HCT116 (cell line): Measurements from ENCODE around the gene RAN. TPM values are rescaled to one million over a fixed set of nuclear protein-coding genes. Genes with fewer than 3 reads are reported as not detected.

Experiments
- ATAC-seq: fragments of 200-7000 bp; cut with Tn5 transposase; 2 replicates; pipeline ENCODE4 v1.9.1; 2020; ENCODE audit warnings: mild to moderate bottlenecking, moderate library complexity
- BruUV-seq: library from RNA; stranded (reverse); fragments of 400-500 nt; replicated peaks from 2 replicates; lab custom pipeline; 2021; lab: Mats Ljungman, UMichigan
- CTCF ChIA-PET: fragments of 300-600 bp; sonication (Branson Sonifier 250); formaldehyde crosslinking; loops from one replicate; lab custom pipeline; 2021; ENCODE audit warnings: antibody characterized with exemption; lab: Charles Lee
- POLR2A ChIA-PET: fragments of 300-600, 350-600 bp; sonication (Branson Sonifier 250); formaldehyde crosslinking; loops from one replicate; lab custom pipeline; 2021; ENCODE audit warnings: antibody characterized with exemption; lab: Charles Lee
- RAD21 ChIA-PET, 2 experiments: fragments of 300-600 bp; sonication (Branson Sonifier 250); formaldehyde crosslinking; loops; one replicate each; lab custom pipeline; 2023; ENCODE audit warnings: low total read pairs in 2 of 2; ENCODE audit not compliant: uncharacterized antibody in 2 of 2, unreplicated experiment in 2 of 2, low non-redundant PET in 1 of 2; lab: Charles Lee
- DNase-seq: peaks from one replicate; pipeline ENCODE4 v3.0.0-alpha.2; 2010; ENCODE audit warnings: low read depth, low spot score
- H2AFZ ChIP-seq: fragments of 200-600 bp; shearing (Covaris generic), sonication (generic); 2 replicates; pipeline ENCODE4 v1.6.1; 2017; ENCODE audit warnings: low read depth, mixed run types, mixed read lengths, antibody characterized with exemption, low read length; ENCODE audit not compliant: poor library complexity, severe bottlenecking
- H3K27ac ChIP-seq: 2 replicates; pipeline ENCODE4 v1.5.1; 2012; ENCODE audit warnings: low read depth, low read length
- H3K27me3 ChIP-seq: fragments of 200-600 bp; sonication (generic); 2 replicates; pipeline ENCODE4 v1.6.1; 2016; ENCODE audit warnings: mixed run types, low read length, mixed read lengths; ENCODE audit not compliant: insufficient read depth
- H3K36me3 ChIP-seq, 2 experiments: fragments of 200-500 bp in 1 of 2; fragments of 200-600 bp in 1 of 2; sonication (Bioruptor generic) in 1 of 2; sonication (generic) in 1 of 2; 2 replicates each; pipeline versions ENCODE4 v1.5.1 to v1.6.1; 2014 to 2016; ENCODE audit warnings: low read length in 2 of 2, inconsistent platforms in 1 of 2, mixed read lengths in 1 of 2, mixed run types in 1 of 2; ENCODE audit not compliant: insufficient read depth in 2 of 2, control insufficient read depth in 1 of 2
- H3K4me1 ChIP-seq, 2 experiments: fragments of 200-600 bp in 1 of 2; sonication (generic) in 1 of 2; 2 replicates each; pipeline versions ENCODE4 v1.5.1 to v1.6.1; 2012 to 2017; ENCODE audit warnings: low read length in 2 of 2, inconsistent platforms in 1 of 2, mild to moderate bottlenecking in 1 of 2, mixed read lengths in 1 of 2, mixed run types in 1 of 2, moderate library complexity in 1 of 2; ENCODE audit not compliant: insufficient read depth in 2 of 2, control insufficient read depth in 1 of 2
- H3K4me2 ChIP-seq: fragments of 200-600 bp; sonication (generic); 2 replicates; pipeline ENCODE4 v1.6.1; 2017; ENCODE audit warnings: mixed run types, low read length, mixed read lengths
- H3K4me3 ChIP-seq, 2 experiments: fragments of 200-600 bp in 1 of 2; sonication (generic) in 1 of 2; replicated peaks in 1 of 2; 2 replicates each; pipeline ENCODE4 v1.5.1; 2011 to 2016; ENCODE audit warnings: low read length in 2 of 2, control low read depth in 1 of 2, low read depth in 1 of 2, mild to moderate bottlenecking in 1 of 2, mixed read lengths in 1 of 2, mixed run types in 1 of 2
- H3K79me2 ChIP-seq: fragments of 200-600 bp; sonication (generic); 2 replicates; pipeline ENCODE4 v1.6.1; 2017; ENCODE audit warnings: mild to moderate bottlenecking, mixed run types, low read length, moderate library complexity, mixed read lengths; ENCODE audit not compliant: insufficient read depth
- H3K9ac ChIP-seq: fragments of 200-600 bp; sonication (generic); 2 replicates; pipeline ENCODE4 v1.6.1; 2016; ENCODE audit warnings: low read length, mixed read lengths
- H3K9me2 ChIP-seq: fragments of 200-600 bp; sonication (generic), shearing (Covaris generic); 2 replicates; pipeline ENCODE4 v1.6.1; 2017; ENCODE audit warnings: mixed run types, mild to moderate bottlenecking, moderate library complexity; ENCODE audit not compliant: insufficient read depth
- H3K9me3 ChIP-seq, 2 experiments: fragments of 200-500 bp in 1 of 2; fragments of 200-600 bp in 1 of 2; sonication (Bioruptor generic) in 1 of 2; sonication (generic) in 1 of 2; 2 replicates each; pipeline ENCODE4 v1.6.1; 2014 to 2017; ENCODE audit warnings: low read length in 2 of 2, mixed read lengths in 2 of 2, inconsistent platforms in 1 of 2, low read depth in 1 of 2, mild to moderate bottlenecking in 1 of 2, mixed run types in 1 of 2, moderate library complexity in 1 of 2; ENCODE audit not compliant: control insufficient read depth in 1 of 2, insufficient read depth in 1 of 2
- H4K20me1 ChIP-seq: fragments of 200-600 bp; sonication (generic), shearing (Covaris generic); 2 replicates; pipeline ENCODE4 v1.6.1; 2017; ENCODE audit warnings: mixed run types, mild to moderate bottlenecking, moderate library complexity; ENCODE audit not compliant: insufficient read depth
- ATF3 ChIP-seq: IDR thresholded peaks from 2 replicates; pipeline ENCODE4 v1.6.1; 2012
- CBX3 ChIP-seq: IDR thresholded peaks from 2 replicates; pipeline ENCODE4 v1.6.1; 2012; ENCODE audit warnings: low read depth
- CEBPB ChIP-seq: IDR thresholded peaks from 2 replicates; pipeline ENCODE4 v1.6.1; 2012; ENCODE audit warnings: low read depth
- ELF1 ChIP-seq: IDR thresholded peaks from 2 replicates; pipeline ENCODE4 v1.6.1; 2012; ENCODE audit warnings: low read depth, borderline replicate concordance
- FOSL1 ChIP-seq: IDR thresholded peaks from 2 replicates; pipeline ENCODE4 v1.6.1; 2012; ENCODE audit warnings: low read depth
- JUND ChIP-seq: IDR thresholded peaks from 2 replicates; pipeline ENCODE4 v1.6.1; 2012
- POLR2A ChIP-seq: IDR thresholded peaks from 2 replicates; pipeline ENCODE4 v1.7.0; 2011; ENCODE audit warnings: borderline replicate concordance; ENCODE audit not compliant: insufficient read depth, insufficient read length; ENCODE audit errors: extremely low read depth
- POLR2AphosphoS5 ChIP-seq: IDR thresholded peaks from 2 replicates; pipeline ENCODE4 v1.6.1; 2011; ENCODE audit warnings: mild to moderate bottlenecking, low read depth, low read length, moderate library complexity
- REST ChIP-seq: IDR thresholded peaks from 2 replicates; pipeline ENCODE4 v1.6.1; 2012; ENCODE audit warnings: low read depth
- intact Hi-C: fragments of 100-400 bp; cut with micrococcal nuclease; formaldehyde crosslinking; loops from 2 replicates; pipeline ENCODE4 v1.10.0; 2022
- total RNA-seq: library from RNA; stranded (reverse); gene quantifications from one replicate; pipeline ENCODE4 v1.2.1, GENCODE V29; 2021; ENCODE audit not compliant: unreplicated experiment
- TF ChIP-seq, protein P1 (sequence below), 3 experiments: fragments of 200-600 bp in 1 of 3; sonication (generic) in 1 of 3; IDR thresholded peaks in 2 of 3; conservative IDR thresholded peaks in 1 of 3; 2 replicates each; pipeline ENCODE4 v1.5.1; 2012 to 2017; ENCODE audit warnings: low read depth in 2 of 3, low read length in 2 of 3, antibody characterized with exemption in 1 of 3, borderline replicate concordance in 1 of 3, control low read depth in 1 of 3, mild to moderate bottlenecking in 1 of 3, mixed read lengths in 1 of 3, mixed run types in 1 of 3, moderate library complexity in 1 of 3; ENCODE audit not compliant: insufficient read depth in 1 of 3

Gene RAN
- total RNA-seq, 1 experiment from 2014 or later, result 1,420 TPM

- Histone ChIP-seq H3K79me2 (peaks cover 50% of the 10 kb centered on the region), H3K9me2 (no peaks in the 10 kb centered on the region), H3K4me1 (peaks cover 5 to 11% of the 10 kb centered on the region in 2 experiments; a peak in 3 of 4 replicates), H3K9me3 (no peaks in the 10 kb centered on the region), H3K9ac (no peak overlapping the region), H3K4me2 (no peak overlapping the region), H2AFZ (no peak overlapping the region), H3K36me3 (peaks cover 41 to 52% of the 10 kb centered on the region in 2 experiments), H3K4me3 (no peak overlapping the region), H3K27me3 (no peaks in the 10 kb centered on the region), H4K20me1 (peaks cover 33% of the 10 kb centered on the region; the same call in 1 of the 2 replicates), H3K27ac (no peak overlapping the region)
- BruUV-seq, result no TSS peak
- intact Hi-C loops, result no loop called here
- DNase-seq, result no peak
- no peak for ATAC-seq
- TF ChIP-seq ATF3 (no peak), JUND (no peak), POLR2AphosphoS5 (no peak), CBX3 (no peak), POLR2A (no peak), REST (no peak), ELF1 (no peak), FOSL1 (no peak), CEBPB (no peak)
- TF ChIP-seq, protein P1, sequence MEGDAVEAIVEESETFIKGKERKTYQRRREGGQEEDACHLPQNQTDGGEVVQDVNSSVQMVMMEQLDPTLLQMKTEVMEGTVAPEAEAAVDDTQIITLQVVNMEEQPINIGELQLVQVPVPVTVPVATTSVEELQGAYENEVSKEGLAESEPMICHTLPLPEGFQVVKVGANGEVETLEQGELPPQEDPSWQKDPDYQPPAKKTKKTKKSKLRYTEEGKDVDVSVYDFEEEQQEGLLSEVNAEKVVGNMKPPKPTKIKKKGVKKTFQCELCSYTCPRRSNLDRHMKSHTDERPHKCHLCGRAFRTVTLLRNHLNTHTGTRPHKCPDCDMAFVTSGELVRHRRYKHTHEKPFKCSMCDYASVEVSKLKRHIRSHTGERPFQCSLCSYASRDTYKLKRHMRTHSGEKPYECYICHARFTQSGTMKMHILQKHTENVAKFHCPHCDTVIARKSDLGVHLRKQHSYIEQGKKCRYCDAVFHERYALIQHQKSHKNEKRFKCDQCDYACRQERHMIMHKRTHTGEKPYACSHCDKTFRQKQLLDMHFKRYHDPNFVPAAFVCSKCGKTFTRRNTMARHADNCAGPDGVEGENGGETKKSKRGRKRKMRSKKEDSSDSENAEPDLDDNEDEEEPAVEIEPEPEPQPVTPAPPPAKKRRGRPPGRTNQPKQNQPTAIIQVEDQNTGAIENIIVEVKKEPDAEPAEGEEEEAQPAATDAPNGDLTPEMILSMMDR (IDR thresholded peaks at IDR 0.05 in 2 of 3, conservative IDR thresholded peaks at IDR 0.05 in 1 of 3; ENCODE audit: borderline replicate concordance in 1 of 3, insufficient read depth in 1 of 3, low read depth in 2 of 3, low read length in 2 of 3), result no peak
- ChIA-PET CTCF (no interaction called here), POLR2A (no interaction called here), RAD21 (no interaction called here)
These were observed 4.4 kb downstream of the RAN start for GRCh38 chr12:130876297-130876696.
